HG03045 (cell line): ENCODE data around the gene TEKT5.

Experiments used
- ATAC-seq: cut with Tn5 transposase; IDR thresholded peaks from one replicate; pipeline ENCODE4 v1.9.1; 2021; ENCODE audit warnings: mild to moderate bottlenecking, moderate library complexity; ENCODE audit not compliant: unreplicated experiment

The TEKT5 gene

DNA sequence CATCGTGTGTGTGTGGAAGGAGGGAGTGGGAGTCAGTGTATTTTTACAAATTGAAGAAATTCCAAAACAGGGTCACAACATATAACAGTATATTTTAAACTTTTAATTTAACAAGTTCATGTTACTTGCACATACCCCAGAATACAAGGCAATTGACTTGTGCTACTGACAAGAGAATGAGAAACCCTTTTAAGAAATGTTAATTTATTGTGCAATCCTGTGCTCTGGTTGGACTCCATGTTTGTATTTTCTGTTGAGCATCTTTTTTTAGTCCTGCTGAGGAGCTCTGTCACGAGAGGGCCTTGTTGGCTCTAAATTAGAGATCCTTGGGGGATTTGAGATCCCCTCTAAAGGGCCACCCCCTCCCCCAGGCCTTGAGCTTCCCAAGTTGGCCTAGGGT, 113.2 kb downstream of the TEKT5 start:
- no peak for ATAC-seq

DNA sequence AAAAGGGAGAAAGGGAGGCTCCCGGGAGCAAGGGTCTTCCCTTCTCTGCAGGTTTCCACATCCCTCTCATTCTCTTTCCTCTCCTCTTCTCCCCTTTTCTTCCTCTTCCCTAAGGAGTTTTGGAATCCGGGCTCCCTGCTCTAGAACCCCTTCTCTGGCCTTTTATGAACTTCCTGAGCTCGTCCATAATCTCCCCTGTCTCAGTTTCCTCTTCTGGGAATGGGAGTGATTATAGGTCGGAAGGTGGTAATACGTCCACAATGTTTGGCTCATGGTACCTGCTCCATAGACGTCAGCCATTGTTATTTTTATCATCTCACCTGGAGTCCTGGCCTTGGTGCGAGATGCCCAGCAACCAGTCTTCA, 113.9 kb downstream of the TEKT5 start:
- ATAC-seq, result no peak

DNA sequence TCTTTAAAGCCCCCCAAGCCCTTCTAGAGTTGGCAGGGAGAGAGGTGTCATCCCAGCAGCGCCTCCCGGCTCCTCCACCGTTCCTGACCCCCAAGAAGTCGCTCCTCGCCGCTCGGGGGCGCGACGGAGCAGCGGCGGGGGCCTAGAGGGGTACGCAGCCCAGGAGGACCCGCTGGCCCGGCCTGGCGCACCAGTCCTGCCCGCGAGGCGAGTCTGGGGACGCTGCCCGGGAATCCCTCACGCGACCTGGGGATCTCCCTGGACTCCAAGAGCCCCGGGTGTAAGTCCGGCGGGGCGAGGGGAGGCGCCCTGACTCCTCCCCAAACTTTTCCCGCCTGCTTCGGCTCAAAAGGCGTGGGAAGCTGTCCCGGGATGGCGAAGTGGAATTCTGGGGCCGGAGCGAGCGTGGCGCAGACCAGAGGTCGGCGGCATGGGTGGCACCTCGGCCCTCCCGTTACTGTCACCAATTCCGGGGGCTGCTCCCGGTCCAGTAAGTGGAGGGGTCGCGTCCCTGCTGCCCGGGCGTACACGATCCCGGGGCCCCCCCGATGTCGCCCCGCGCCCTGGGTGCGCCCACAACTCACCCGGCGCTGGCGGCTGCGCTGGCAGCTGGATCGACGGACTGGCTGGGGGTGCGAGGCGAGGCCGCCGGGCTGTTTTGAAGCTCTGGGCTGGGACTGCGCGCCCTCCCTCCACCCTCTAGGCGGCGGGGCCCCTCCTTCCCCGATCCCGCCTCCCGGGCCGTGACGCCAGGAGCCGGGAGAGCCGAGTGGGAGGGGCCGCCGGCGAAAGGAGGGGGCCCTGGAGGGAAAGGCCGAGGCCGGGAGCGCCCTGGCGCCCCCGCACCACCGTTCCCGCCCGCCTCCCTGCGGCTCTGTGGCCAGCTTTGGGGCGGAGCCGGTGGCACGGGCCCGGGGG, 114.5 kb downstream of the TEKT5 start, which contains the start of gene EMP2:
EMP2 (minus strand) TSS at position 634 of the 918 bp plus-strand sequence. CDS start 32,981 bp downstream, outside the sequence.
- no peak for ATAC-seq

DNA sequence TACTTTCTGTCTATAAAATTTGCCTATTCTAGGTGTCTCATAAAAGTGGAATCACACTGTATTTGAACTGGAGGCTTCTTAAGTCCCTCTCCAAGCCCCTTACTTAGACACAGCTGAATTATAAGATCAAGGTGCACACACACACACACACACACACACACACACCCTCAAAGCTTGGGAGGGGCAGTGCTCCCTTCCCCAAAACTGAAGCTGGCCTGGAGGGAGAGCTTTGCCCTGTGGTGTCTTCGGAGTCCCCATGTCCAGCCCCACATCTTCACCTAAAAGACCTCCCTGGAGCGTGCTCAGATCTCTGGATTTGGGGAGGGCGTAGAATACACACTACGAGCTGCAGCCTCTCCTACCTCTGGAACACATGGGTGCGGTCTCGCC, 115.2 kb downstream of the TEKT5 start:
- no peak for ATAC-seq

DNA sequence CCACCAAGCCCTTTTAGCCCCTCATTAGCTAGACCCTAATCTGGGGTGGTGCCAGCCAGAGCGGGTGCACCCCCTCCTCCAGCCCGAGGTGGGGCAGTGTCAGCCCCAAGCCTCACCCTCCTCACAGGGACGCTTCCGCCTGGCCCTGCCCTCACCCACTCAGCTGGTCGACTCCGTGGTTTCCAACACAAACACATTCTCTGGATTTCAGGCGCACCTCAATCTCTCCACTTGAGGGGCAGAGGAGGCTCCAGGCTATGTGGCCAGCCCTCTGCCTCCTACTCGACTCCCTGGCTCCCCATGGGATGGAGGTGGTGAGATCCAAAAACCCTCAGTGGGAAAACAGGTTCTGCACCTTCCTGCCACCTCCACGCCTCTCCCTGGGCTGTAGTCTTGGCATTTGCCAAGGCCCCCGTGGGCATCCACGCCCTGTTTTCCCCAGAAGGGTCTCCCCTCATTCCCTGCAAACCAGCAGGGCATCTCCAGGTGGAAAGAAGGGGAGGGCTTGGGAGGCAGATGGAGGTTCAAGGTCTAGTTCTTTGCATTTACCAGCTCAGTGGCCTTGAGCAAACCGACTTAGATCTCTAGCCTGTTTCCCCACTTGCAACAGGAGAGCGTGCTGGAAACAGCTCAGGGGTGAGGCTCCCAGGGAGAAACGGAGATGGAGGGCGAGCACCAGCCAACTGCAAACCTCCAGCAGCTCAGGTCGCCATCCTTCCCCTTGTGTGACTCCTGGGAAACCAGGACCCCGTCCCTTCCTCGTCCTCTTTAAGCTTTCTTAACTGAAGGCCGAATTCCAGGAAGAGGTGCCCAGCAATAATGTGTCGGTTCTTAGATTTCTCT, 116.0 kb downstream of the TEKT5 start:
- ATAC-seq, result no peak
